Trophoblast cell (in vitro differentiated cells and primary cell): ENCODE results near the gene MBP.

Experiments used
- DNase-seq, 2 donors: peaks; one replicate each; pipeline ENCODE4 v3.0.0-alpha.2; 2016
- H2AFZ ChIP-seq: 2 replicates; pipeline ENCODE4 v1.6.1; 2013; ENCODE audit warnings: low read length, moderate library complexity, mild to moderate bottlenecking; ENCODE audit not compliant: insufficient read depth, poor library complexity
- H2AK5ac ChIP-seq: 2 replicates; pipeline ENCODE4 v1.6.1; 2013; ENCODE audit warnings: mild to moderate bottlenecking, low read length
- H2BK120ac ChIP-seq: 2 replicates; pipeline ENCODE4 v1.6.1; 2013; ENCODE audit warnings: low read length, mild to moderate bottlenecking, moderate library complexity; ENCODE audit not compliant: insufficient read depth, poor library complexity
- H2BK12ac ChIP-seq: 2 replicates; pipeline ENCODE4 v1.6.1; 2013; ENCODE audit warnings: mild to moderate bottlenecking, low read length, moderate library complexity
- H2BK5ac ChIP-seq: 2 replicates; pipeline ENCODE4 v1.6.1; 2013; ENCODE audit warnings: low read length, low read depth, moderate library complexity, mild to moderate bottlenecking; ENCODE audit not compliant: poor library complexity
- H3K14ac ChIP-seq: 2 replicates; pipeline ENCODE4 v1.6.1; 2013; ENCODE audit warnings: mild to moderate bottlenecking, low read length
- H3K18ac ChIP-seq: 2 replicates; pipeline ENCODE4 v1.6.1; 2013; ENCODE audit warnings: mild to moderate bottlenecking, low read length
- H3K23ac ChIP-seq: 2 replicates; pipeline ENCODE4 v1.6.1; 2013; ENCODE audit warnings: low read length
- H3K27ac ChIP-seq: 2 replicates; pipeline ENCODE4 v1.5.1; 2013; ENCODE audit warnings: low read depth, mild to moderate bottlenecking, inconsistent platforms, low read length, moderate library complexity
- H3K27me3 ChIP-seq: 2 replicates; pipeline ENCODE4 v1.6.1; 2013; ENCODE audit warnings: inconsistent platforms, mild to moderate bottlenecking, low read length, moderate library complexity; ENCODE audit not compliant: insufficient read depth
- H3K36me3 ChIP-seq, 2 experiments: 1 replicate in 1 of 2; 2 replicates in 1 of 2; pipeline ENCODE4 v1.6.1; 2013; ENCODE audit warnings: low read length in 2 of 2, mild to moderate bottlenecking in 2 of 2, moderate library complexity in 1 of 2; ENCODE audit not compliant: insufficient read depth in 2 of 2, control insufficient read depth in 1 of 2
- H3K4ac ChIP-seq: 2 replicates; pipeline ENCODE4 v1.6.1; 2013; ENCODE audit warnings: low read depth, mild to moderate bottlenecking, low read length, moderate library complexity
- H3K4me1 ChIP-seq, 2 experiments: 1 replicate in 1 of 2; 2 replicates in 1 of 2; pipeline ENCODE4 v1.6.1; 2013; ENCODE audit warnings: low read length in 2 of 2, mild to moderate bottlenecking in 2 of 2, moderate library complexity in 1 of 2; ENCODE audit not compliant: insufficient read depth in 2 of 2, control insufficient read depth in 1 of 2
- H3K4me2 ChIP-seq: 2 replicates; pipeline ENCODE4 v1.6.1; 2013; ENCODE audit warnings: inconsistent platforms, mild to moderate bottlenecking, low read length, moderate library complexity
- H3K4me3 ChIP-seq: 2 replicates; pipeline ENCODE4 v1.5.1; 2013; ENCODE audit warnings: mild to moderate bottlenecking, low read depth, low read length, inconsistent platforms
- H3K79me1 ChIP-seq: one replicate; pipeline ENCODE4 v1.6.1; 2013; ENCODE audit warnings: low read length
- H3K79me2 ChIP-seq: 2 replicates; pipeline ENCODE4 v1.6.1; 2013; ENCODE audit warnings: low read length, mild to moderate bottlenecking; ENCODE audit not compliant: control insufficient read depth, insufficient read depth, poor library complexity
- H3K9ac ChIP-seq: 2 replicates; pipeline ENCODE4 v1.6.1; 2013; ENCODE audit warnings: mild to moderate bottlenecking, low read length
- H3K9me3 ChIP-seq: 2 replicates; pipeline ENCODE4 v1.6.1; 2013; ENCODE audit warnings: low read depth, mild to moderate bottlenecking, control low read depth, inconsistent platforms, low read length; ENCODE audit not compliant: insufficient read depth
- H4K12ac ChIP-seq: 2 replicates; pipeline ENCODE4 v1.6.1; 2013; ENCODE audit warnings: low read depth, mild to moderate bottlenecking, low read length, moderate library complexity
- H4K8ac ChIP-seq: 2 replicates; pipeline ENCODE4 v1.6.1; 2013; ENCODE audit warnings: low read depth, mild to moderate bottlenecking, low read length, moderate library complexity
- H4K91ac ChIP-seq: one replicate; pipeline ENCODE4 v1.6.1; 2013; ENCODE audit warnings: low read depth, mild to moderate bottlenecking, low read length, moderate library complexity
- WGBS: extraction: QIAGEN DNeasy Blood & Tissue Kit; methylation state at CpG from one replicate; pipeline ENCODE4 v1.1.7; 2013; ENCODE audit warnings: missing lambda C conversion rate; ENCODE audit not compliant: insufficient read length, insufficient coverage; ENCODE audit errors: extremely low coverage; 5-methylcytosine and 5-hydroxymethylcytosine counted together

MBP gene

DNA sequence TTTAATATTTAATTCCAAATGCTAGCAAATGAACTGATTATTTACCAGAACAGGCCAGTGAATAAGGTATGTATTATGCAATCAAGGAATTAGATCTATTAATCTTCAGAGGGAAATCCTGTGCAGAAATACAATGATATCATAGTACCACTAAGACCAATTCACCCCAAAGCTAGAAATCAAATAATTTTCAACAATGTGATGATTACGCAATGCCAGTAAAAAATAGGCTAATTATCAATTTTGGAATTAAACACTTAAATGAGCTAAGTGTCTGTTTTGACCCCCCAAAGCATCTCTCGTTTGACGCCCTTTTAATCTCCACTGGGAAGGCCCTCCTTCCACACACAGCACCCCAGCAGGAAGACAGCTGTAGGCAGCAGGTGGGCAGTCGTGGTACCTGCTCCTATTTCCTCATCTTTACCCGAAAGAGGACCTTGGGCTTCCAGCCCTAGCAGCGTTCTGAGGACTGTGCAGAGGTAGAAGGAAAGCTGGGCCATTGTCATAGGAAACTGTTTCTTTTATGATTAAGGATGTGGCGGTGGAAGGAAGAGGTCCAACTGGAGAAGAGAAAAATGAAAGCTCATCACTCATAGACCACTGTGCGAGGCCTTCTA, 84.7 kb downstream of the MBP start:
- Histone ChIP-seq H3K27me3 (no peaks in the 10 kb centered on the region), H3K23ac (no peak overlapping the region), H3K9me3 (no peaks in the 10 kb centered on the region), H2AK5ac (no peak overlapping the region), H2BK12ac (no peak overlapping the region), H2AFZ (no peak overlapping the region), H3K4me3 (no peak overlapping the region), H3K79me1 (no peaks in the 10 kb centered on the region), H3K4me2 (no peak overlapping the region), H2BK120ac (no peak overlapping the region), H3K36me3 (peaks cover 2 to 8% of the 10 kb centered on the region in 2 experiments), H4K91ac (no peak overlapping the region), H3K4me1 (no peaks in the 10 kb centered on the region), H3K14ac (no peak overlapping the region), H3K4ac (no peak overlapping the region), H4K12ac (no peak overlapping the region), H3K18ac (no peak overlapping the region), H4K8ac (no peak overlapping the region), H3K79me2 (no peaks in the 10 kb centered on the region), H3K9ac (no peak overlapping the region), H3K27ac (no peak overlapping the region), H2BK5ac (no peak overlapping the region)
- no CpG with 5 or more reads among the region's 8 CpGs for WGBS
- DNase-seq = no peak

DNA sequence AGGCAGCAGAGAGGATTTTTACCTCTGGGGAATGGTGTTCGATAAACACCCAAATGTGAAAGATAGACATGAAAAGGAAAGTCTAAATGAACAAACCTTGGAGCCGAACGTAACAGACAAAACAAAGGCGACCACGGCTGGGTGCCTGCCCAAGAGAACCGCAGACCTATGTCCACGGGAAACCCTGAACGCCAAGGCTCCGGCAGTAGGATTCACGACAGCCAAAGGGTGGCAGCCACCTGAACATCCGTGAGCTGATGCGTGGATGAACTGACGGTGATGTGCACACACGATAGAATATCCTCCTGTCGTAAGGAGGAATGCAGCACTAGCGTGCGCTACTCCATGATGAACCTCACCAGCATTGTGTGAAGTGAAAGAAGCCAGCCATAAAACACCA, 85.6 kb downstream of the MBP start:
- Histone ChIP-seq H3K14ac (no peak overlapping the region), H2AK5ac (no peak overlapping the region), H2BK120ac (no peak overlapping the region), H3K4me2 (no peak overlapping the region), H3K36me3 (peaks cover 2 to 8% of the 10 kb centered on the region in 2 experiments), H3K27ac (no peak overlapping the region), H3K79me1 (no peaks in the 10 kb centered on the region), H3K79me2 (no peaks in the 10 kb centered on the region), H3K4ac (no peak overlapping the region), H4K12ac (no peak overlapping the region), H3K4me1 (no peaks in the 10 kb centered on the region), H3K9ac (no peak overlapping the region), H3K18ac (no peak overlapping the region), H2BK5ac (no peak overlapping the region), H3K9me3 (no peaks in the 10 kb centered on the region), H3K4me3 (no peak overlapping the region), H3K23ac (no peak overlapping the region), H4K91ac (no peak overlapping the region), H4K8ac (no peak overlapping the region), H2AFZ (no peak overlapping the region), H2BK12ac (no peak overlapping the region), H3K27me3 (no peaks in the 10 kb centered on the region)
- no CpG with 5 or more reads among the region's 17 CpGs for WGBS
- no peak for DNase-seq

DNA sequence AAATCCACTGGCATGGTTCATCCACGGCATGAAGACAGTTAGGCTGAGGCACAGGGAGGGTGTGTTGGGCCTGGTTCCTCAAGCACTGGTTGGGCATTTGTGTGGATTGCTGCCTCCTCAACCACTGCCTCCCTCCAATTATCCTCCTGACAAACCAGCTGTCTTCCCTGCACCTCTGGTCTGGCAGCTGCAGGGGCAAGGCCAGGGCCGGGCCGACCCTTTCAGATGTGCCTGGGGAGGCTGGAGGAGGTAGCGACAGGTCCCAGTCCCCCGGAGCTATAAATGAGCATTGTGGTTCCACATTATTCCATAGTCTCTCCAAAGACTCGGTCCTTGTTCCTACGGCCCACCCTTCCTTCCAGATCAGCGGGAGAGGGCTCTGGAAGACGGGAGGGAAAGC, 86.2 kb downstream of the MBP start:
- no peak for DNase-seq
- no CpG with 5 or more reads among the region's 9 CpGs for WGBS
- no peak overlapping the region for H3K14ac ChIP-seq

DNA sequence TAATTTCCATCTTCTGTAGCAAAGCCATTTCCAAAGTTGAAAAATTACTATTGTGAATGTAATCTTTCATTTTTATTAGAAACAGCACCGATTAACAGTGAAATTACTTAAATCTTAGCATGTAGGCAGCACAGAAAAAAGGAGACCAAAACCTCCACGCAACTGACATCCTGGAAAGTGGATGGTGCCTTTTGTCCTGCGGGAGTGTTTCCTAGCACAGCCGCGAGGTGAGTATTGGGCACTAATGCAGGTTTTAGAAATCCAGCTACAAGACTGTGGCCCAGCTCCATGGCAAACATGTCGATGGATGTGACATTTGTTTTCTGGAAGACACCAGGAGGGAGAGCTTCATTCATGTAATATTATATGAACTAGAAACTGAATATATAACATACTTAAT, 86.9 kb downstream of the MBP start:
- Histone ChIP-seq H2BK12ac (no peak overlapping the region), H3K79me2 (no peaks in the 10 kb centered on the region), H3K36me3 (peaks cover 2 to 8% of the 10 kb centered on the region in 2 experiments), H2AK5ac (no peak overlapping the region), H3K9me3 (no peaks in the 10 kb centered on the region), H2BK5ac (no peak overlapping the region), H4K91ac (no peak overlapping the region), H3K18ac (no peak overlapping the region), H3K4me3 (no peak overlapping the region), H2AFZ (no peak overlapping the region), H3K79me1 (no peaks in the 10 kb centered on the region), H3K23ac (no peak overlapping the region), H4K8ac (no peak overlapping the region), H3K14ac (no peak overlapping the region), H3K27me3 (no peaks in the 10 kb centered on the region), H4K12ac (no peak overlapping the region), H3K27ac (no peak overlapping the region), H3K9ac (no peak overlapping the region), H3K4ac (no peak overlapping the region), H3K4me1 (no peaks in the 10 kb centered on the region), H2BK120ac (no peak overlapping the region), H3K4me2 (no peak overlapping the region)
- DNase-seq = no peak
- WGBS = no CpG with 5 or more reads among the region's 6 CpGs

More for the DNA sequence above, 86.2 kb downstream of the MBP start:
- H3K4me1 ChIP-seq = no peaks in the 10 kb centered on the region
- no peak overlapping the region for H3K4me2 ChIP-seq
- H3K27me3 ChIP-seq = no peaks in the 10 kb centered on the region
- no peak overlapping the region for H4K8ac ChIP-seq
- H2AFZ ChIP-seq = no peak overlapping the region
- H4K91ac ChIP-seq = no peak overlapping the region
- no peak overlapping the region for H3K18ac ChIP-seq
- no peak overlapping the region for H2AK5ac ChIP-seq
- peaks cover 2 to 8% of the 10 kb centered on the region in 2 experiments for H3K36me3 ChIP-seq
- no peak overlapping the region for H3K27ac ChIP-seq
- no peak overlapping the region for H3K9ac ChIP-seq
- no peaks in the 10 kb centered on the region for H3K79me1 ChIP-seq
- no peak overlapping the region for H4K12ac ChIP-seq
- H3K79me2 ChIP-seq = no peaks in the 10 kb centered on the region
- no peak overlapping the region for H2BK5ac ChIP-seq
- no peak overlapping the region for H3K4me3 ChIP-seq
- H2BK12ac ChIP-seq = no peak overlapping the region
- H3K4ac ChIP-seq = no peak overlapping the region
- no peaks in the 10 kb centered on the region for H3K9me3 ChIP-seq
- no peak overlapping the region for H3K23ac ChIP-seq
- H2BK120ac ChIP-seq = no peak overlapping the region
